Activated CD8-positive, alpha-beta T cell treated with anti-CD3 and anti-CD28 coated beads, Interleukin-2, amount 10 ng/mL, durations not matched to agents 7 days and 5 days (primary cell): ENCODE data around the gene TCEAL2. TPM values are rescaled to one million over a fixed set of nuclear protein-coding genes. Genes with fewer than 3 reads are reported as not detected.
A peak's percentile ranks its signal among the peaks of the same experiment; 100 is the strongest.
"Not testable (repeated sequence)": the region's sequence is repeated elsewhere in the genome, so short reads cannot be mapped to it uniquely, and the experiment has no call there.

Source experiments
- ATAC-seq: fragments of 150-1000 bp; cut with Tn5 transposase; one replicate; pipeline ENCODE4 v1.10.0; 2021; ENCODE audit warnings: moderate library complexity
- CTCF ChIA-PET: fragments of 350-600 bp; sonication (Branson Sonifier 250); formaldehyde crosslinking; loops from one replicate; lab custom pipeline; 2021; ENCODE audit warnings: antibody characterized with exemption; lab: Charles Lee
- POLR2A ChIA-PET: fragments of 350-600 bp; sonication (Branson Sonifier 250); formaldehyde crosslinking; loops from one replicate; lab custom pipeline; 2021; ENCODE audit warnings: antibody characterized with exemption; lab: Charles Lee
- DNase-seq: peaks from one replicate; pipeline ENCODE4 v3.0.0-alpha.2; 2020
- H3K27ac Mint-ChIP-seq: one replicate; pipeline ENCODE4 v1.8.0; 2021; ENCODE audit warnings: mild to moderate bottlenecking, mixed read lengths
- H3K27me3 Mint-ChIP-seq: one replicate; pipeline ENCODE4 v1.8.0; 2021; ENCODE audit warnings: low read depth, mixed read lengths
- H3K36me3 Mint-ChIP-seq: one replicate; pipeline ENCODE4 v1.8.0; 2021; ENCODE audit warnings: low read depth, mixed read lengths
- H3K4me1 Mint-ChIP-seq: one replicate; pipeline ENCODE4 v1.8.0; 2021; ENCODE audit warnings: low read depth, mixed read lengths
- H3K4me3 Mint-ChIP-seq: one replicate; pipeline ENCODE4 v1.8.0; 2021; ENCODE audit warnings: mild to moderate bottlenecking, mixed read lengths
- H3K9me3 Mint-ChIP-seq: one replicate; pipeline ENCODE4 v1.8.0; 2022; ENCODE audit warnings: mixed read lengths; ENCODE audit not compliant: insufficient read depth
- total RNA-seq, 2 experiments: library from RNA; stranded (reverse); gene quantifications; one replicate each; pipeline ENCODE4 v1.2.3, GENCODE V29; 2021

TCEAL2 gene
- not detected for total RNA-seq

GRCh38 chrX:102125436-102125835 is at the start of gene TCEAL2:
Gene TCEAL2, plus strand, starts transcription at chrX:102125679. Its CDS starts 1,152 bp downstream, at chrX:102126831.
- DNase-seq, ATAC-seq, CTCF ChIA-PET, H3K36me3 Mint-ChIP-seq, POLR2A ChIA-PET, H3K4me1 Mint-ChIP-seq, H3K27ac Mint-ChIP-seq, H3K9me3 Mint-ChIP-seq: not testable (repeated sequence)
- H3K27me3 Mint-ChIP-seq = peaks cover 33% of the 10 kb centered on the region
- H3K4me3 Mint-ChIP-seq = peak within 1 kb of the TSS; percentile 3

- Mint-ChIP-seq H3K36me3 (no peaks in the 10 kb centered on the region), H3K4me3 (no peak overlapping the region), H3K27ac (no peak overlapping the region), H3K4me1 (no peaks in the 10 kb centered on the region), H3K27me3 (peaks cover 4% of the 10 kb centered on the region), H3K9me3 (no peaks in the 10 kb centered on the region)
- ChIA-PET CTCF (no interaction called here), POLR2A (no interaction called here)
- ATAC-seq (no peak), DNase-seq (no peak)
Observed at GRCh38 chrX:102077426-102077825, 48.1 kb upstream of the TCEAL2 start.

GRCh38 chrX:102085706-102086105 is 39.8 kb upstream of the TCEAL2 start:
- ChIA-PET POLR2A (no interaction called here), CTCF (no interaction called here)
- DNase-seq = no peak
- H3K27ac Mint-ChIP-seq = no peak overlapping the region
- no peak overlapping the region for H3K4me3 Mint-ChIP-seq
- ATAC-seq = no peak
- no peaks in the 10 kb centered on the region for H3K4me1 Mint-ChIP-seq
- H3K9me3 Mint-ChIP-seq = no peaks in the 10 kb centered on the region
- H3K36me3 Mint-ChIP-seq = no peaks in the 10 kb centered on the region
- H3K27me3 Mint-ChIP-seq = peaks cover 4% of the 10 kb centered on the region

- DNase-seq (no peak), ATAC-seq (no peak)
- Mint-ChIP-seq H3K4me1 (no peaks in the 10 kb centered on the region), H3K9me3 (no peaks in the 10 kb centered on the region), H3K27ac (no peak overlapping the region), H3K36me3 (no peaks in the 10 kb centered on the region), H3K4me3 (no peak overlapping the region), H3K27me3 (no peaks in the 10 kb centered on the region)
- POLR2A ChIA-PET = no interaction called here
- CTCF ChIA-PET = no interaction called here
Observed at GRCh38 chrX:102113367-102113766, 12.1 kb upstream of the TCEAL2 start.

- H3K36me3 Mint-ChIP-seq = no peaks in the 10 kb centered on the region
- no peaks in the 10 kb centered on the region for H3K9me3 Mint-ChIP-seq
- ATAC-seq (no peak), DNase-seq (no peak)
- ChIA-PET POLR2A (no interaction called here), CTCF (no interaction called here)
- H3K27ac Mint-ChIP-seq = no peak overlapping the region
- no peaks in the 10 kb centered on the region for H3K27me3 Mint-ChIP-seq
- no peaks in the 10 kb centered on the region for H3K4me1 Mint-ChIP-seq
- H3K4me3 Mint-ChIP-seq = no peak overlapping the region
Observed at GRCh38 chrX:102115748-102116147, 9.7 kb upstream of the TCEAL2 start.

- H3K9me3 Mint-ChIP-seq, H3K4me1 Mint-ChIP-seq, POLR2A ChIA-PET, ATAC-seq, H3K36me3 Mint-ChIP-seq, H3K27ac Mint-ChIP-seq, DNase-seq, CTCF ChIA-PET: not testable (repeated sequence)
- Mint-ChIP-seq H3K27me3 (peaks cover 33% of the 10 kb centered on the region), H3K4me3 (peak overlapping the region; percentile 3)
Observed at GRCh38 chrX:102125014-102125413, 465 bp upstream of the TCEAL2 start.

- ATAC-seq, H3K9me3 Mint-ChIP-seq, DNase-seq, H3K36me3 Mint-ChIP-seq, H3K4me1 Mint-ChIP-seq, POLR2A ChIA-PET, H3K27ac Mint-ChIP-seq, CTCF ChIA-PET, H3K4me3 Mint-ChIP-seq: not testable (repeated sequence)
- peaks cover 33% of the 10 kb centered on the region for H3K27me3 Mint-ChIP-seq
Observed at GRCh38 chrX:102126080-102126818, 770 bp downstream of the TCEAL2 start.

GRCh38 chrX:102126863-102127262 is 1.4 kb downstream of the TCEAL2 start:
- H3K27me3 Mint-ChIP-seq = peaks cover 33% of the 10 kb centered on the region
- ATAC-seq (no peak), DNase-seq (no peak)
- H3K4me3 Mint-ChIP-seq = no peak overlapping the region
- H3K9me3 Mint-ChIP-seq = no peaks in the 10 kb centered on the region
- CTCF ChIA-PET = no interaction called here
- H3K27ac Mint-ChIP-seq = no peak overlapping the region
- H3K36me3 Mint-ChIP-seq = no peaks in the 10 kb centered on the region
- no peaks in the 10 kb centered on the region for H3K4me1 Mint-ChIP-seq
- POLR2A ChIA-PET = no interaction called here

- H3K9me3 Mint-ChIP-seq = no peaks in the 10 kb centered on the region
- peaks cover 30% of the 10 kb centered on the region for H3K27me3 Mint-ChIP-seq
- POLR2A ChIA-PET = no interaction called here
- no peaks in the 10 kb centered on the region for H3K36me3 Mint-ChIP-seq
- DNase-seq = no peak
- no peak overlapping the region for H3K4me3 Mint-ChIP-seq
- no peak overlapping the region for H3K27ac Mint-ChIP-seq
- CTCF ChIA-PET = no interaction called here
- H3K4me1 Mint-ChIP-seq = no peaks in the 10 kb centered on the region
- ATAC-seq = no peak
Observed at GRCh38 chrX:102129473-102129872, 4.0 kb downstream of the TCEAL2 start.

GRCh38 chrX:102138064-102138463 is 12.6 kb downstream of the TCEAL2 start:
- CTCF ChIA-PET = no interaction called here
- H3K4me1 Mint-ChIP-seq = no peaks in the 10 kb centered on the region
- ATAC-seq = no peak
- peaks cover 11% of the 10 kb centered on the region for H3K27me3 Mint-ChIP-seq
- no peaks in the 10 kb centered on the region for H3K36me3 Mint-ChIP-seq
- no peak overlapping the region for H3K4me3 Mint-ChIP-seq
- POLR2A ChIA-PET = interaction anchor here (0.6 kb wide), 1 partner anchor 342 kb away, joined by 3 read pairs; no protein-coding TSS in a partner anchor
- no peak overlapping the region for H3K27ac Mint-ChIP-seq
- H3K9me3 Mint-ChIP-seq = no peaks in the 10 kb centered on the region
- no peak for DNase-seq

- H3K9me3 Mint-ChIP-seq, H3K27ac Mint-ChIP-seq, POLR2A ChIA-PET, DNase-seq, H3K36me3 Mint-ChIP-seq, CTCF ChIA-PET, ATAC-seq, H3K4me1 Mint-ChIP-seq, H3K4me3 Mint-ChIP-seq: not testable (repeated sequence)
- H3K27me3 Mint-ChIP-seq = peaks cover 17% of the 10 kb centered on the region
Observed at GRCh38 chrX:102140876-102141275, 15.4 kb downstream of the TCEAL2 start.

GRCh38 chrX:102141631-102142030 is 16.2 kb downstream of the TCEAL2 start:
- ATAC-seq, POLR2A ChIA-PET, H3K9me3 Mint-ChIP-seq, DNase-seq, H3K36me3 Mint-ChIP-seq, H3K27ac Mint-ChIP-seq, CTCF ChIA-PET, H3K4me3 Mint-ChIP-seq, H3K4me1 Mint-ChIP-seq: not testable (repeated sequence)
- peaks cover 17% of the 10 kb centered on the region for H3K27me3 Mint-ChIP-seq
